ENCODE data around the gene SLC26A8.

SLC26A8 gene

DNA sequence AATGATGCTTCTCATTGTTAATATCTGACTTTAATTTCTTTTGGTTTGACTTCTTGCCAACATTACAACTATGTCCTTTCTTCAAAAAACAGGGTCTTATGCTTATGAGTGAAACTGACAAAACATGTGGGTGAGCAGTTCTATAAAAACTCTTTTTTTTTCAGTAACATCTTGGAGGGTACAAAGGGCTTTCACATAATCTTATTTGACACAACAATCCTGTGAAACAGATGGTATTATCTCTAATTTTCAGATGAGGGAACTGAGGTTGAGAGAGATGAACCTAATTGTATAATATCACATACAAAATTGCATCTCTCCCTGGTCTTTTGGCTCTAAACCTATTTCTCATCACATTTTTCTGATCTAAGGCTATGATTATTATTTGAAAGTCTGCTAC, 41.5 kb upstream of the SLC26A8 start:
- Histone ChIP-seq H3K27me3 (ENCODE audit: low read depth, low read length) (no peaks in the 10 kb centered on the region), H3K27ac (ENCODE audit: low read length) (no peak overlapping the region), H3K36me3 (ENCODE audit: control insufficient read depth in 1 of 2, insufficient read depth in 2 of 2, low read length in 2 of 2) (peaks cover 0 to 4% of the 10 kb centered on the region in 2 donors), H3K4me1 (ENCODE audit: control insufficient read depth in 1 of 2, insufficient read depth in 2 of 2, low read length in 2 of 2) (peaks cover 14 to 30% of the 10 kb centered on the region in 2 donors), H3K9me3 (ENCODE audit: control insufficient read depth in 1 of 2, low read length in 2 of 2) (no peaks in the 10 kb centered on the region), H3K4me3 (ENCODE audit: low read depth in 1 of 2, low read length in 2 of 2) (no peak overlapping the region)

- Histone ChIP-seq H3K9me3 (ENCODE audit: control insufficient read depth in 1 of 2, low read length in 2 of 2) (no peaks in the 10 kb centered on the region), H3K4me1 (ENCODE audit: control insufficient read depth in 1 of 2, insufficient read depth in 2 of 2, low read length in 2 of 2) (peaks cover 14 to 26% of the 10 kb centered on the region in 2 donors), H3K27me3 (ENCODE audit: low read depth, low read length) (no peaks in the 10 kb centered on the region), H3K27ac (ENCODE audit: low read length) (no peak overlapping the region), H3K36me3 (ENCODE audit: control insufficient read depth in 1 of 2, insufficient read depth in 2 of 2, low read length in 2 of 2) (peaks cover 7 to 9% of the 10 kb centered on the region in 2 donors), H3K4me3 (ENCODE audit: low read depth in 1 of 2, low read length in 2 of 2) (no peak overlapping the region)
These were observed 40.4 kb upstream of the SLC26A8 start for GRCh38 chr6:36064770-36065396.

GRCh38 chr6:36063318-36064060, 39.0 kb upstream of the SLC26A8 start:
- no peak overlapping the region for H3K4me3 ChIP-seq (ENCODE audit: low read depth in 1 of 2, low read length in 2 of 2)
- no peaks in the 10 kb centered on the region for H3K9me3 ChIP-seq (ENCODE audit: control insufficient read depth in 1 of 2, low read length in 2 of 2)
- peaks cover 14 to 15% of the 10 kb centered on the region in 2 donors for H3K4me1 ChIP-seq (ENCODE audit: control insufficient read depth in 1 of 2, insufficient read depth in 2 of 2, low read length in 2 of 2)
- H3K36me3 ChIP-seq (ENCODE audit: control insufficient read depth in 1 of 2, insufficient read depth in 2 of 2, low read length in 2 of 2): peaks cover 12 to 16% of the 10 kb centered on the region in 2 donors
- no peaks in the 10 kb centered on the region for H3K27me3 ChIP-seq (ENCODE audit: low read depth, low read length)
- no peak overlapping the region for H3K27ac ChIP-seq (ENCODE audit: low read length)

- Histone ChIP-seq H3K9me3 (ENCODE audit: control insufficient read depth in 1 of 2, low read length in 2 of 2) (no peaks in the 10 kb centered on the region), H3K4me1 (ENCODE audit: control insufficient read depth in 1 of 2, insufficient read depth in 2 of 2, low read length in 2 of 2) (peaks cover 9 to 11% of the 10 kb centered on the region in 2 donors), H3K36me3 (ENCODE audit: control insufficient read depth in 1 of 2, insufficient read depth in 2 of 2, low read length in 2 of 2) (peaks cover 12 to 16% of the 10 kb centered on the region in 2 donors), H3K27ac (ENCODE audit: low read length) (no peak overlapping the region), H3K27me3 (ENCODE audit: low read depth, low read length) (no peaks in the 10 kb centered on the region), H3K4me3 (ENCODE audit: low read depth in 1 of 2, low read length in 2 of 2) (no peak overlapping the region)
These were observed 37.8 kb upstream of the SLC26A8 start for GRCh38 chr6:36062247-36062646.

DNA sequence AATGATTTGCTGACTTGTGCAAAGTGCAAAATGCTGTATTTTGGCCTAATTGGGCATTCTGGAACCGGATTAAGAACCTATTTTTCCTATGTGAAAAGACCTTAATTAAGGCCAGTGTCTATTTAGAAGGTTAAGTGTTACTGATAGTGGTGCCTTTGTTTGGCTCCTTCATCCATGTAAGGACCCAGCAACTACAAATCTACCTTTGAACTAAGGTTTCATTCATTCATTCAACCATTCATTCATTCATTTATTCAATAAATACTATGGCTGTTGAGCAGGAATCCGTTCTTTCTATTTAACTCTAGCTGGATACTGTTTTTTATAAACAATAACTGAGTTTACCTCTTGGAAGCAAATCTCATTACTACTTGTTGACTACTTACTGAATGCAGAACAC, 36.8 kb upstream of the SLC26A8 start:
- H3K27me3 ChIP-seq (ENCODE audit: low read depth, low read length): no peaks in the 10 kb centered on the region
- peaks cover under 1 to 3% of the 10 kb centered on the region in 2 donors for H3K4me1 ChIP-seq (ENCODE audit: control insufficient read depth in 1 of 2, insufficient read depth in 2 of 2, low read length in 2 of 2)
- H3K4me3 ChIP-seq (ENCODE audit: low read depth in 1 of 2, low read length in 2 of 2): no peak overlapping the region
- no peak overlapping the region for H3K27ac ChIP-seq (ENCODE audit: low read length)
- peaks cover 12 to 16% of the 10 kb centered on the region in 2 donors for H3K36me3 ChIP-seq (ENCODE audit: control insufficient read depth in 1 of 2, insufficient read depth in 2 of 2, low read length in 2 of 2)
- H3K9me3 ChIP-seq (ENCODE audit: control insufficient read depth in 1 of 2, low read length in 2 of 2): no peaks in the 10 kb centered on the region

GRCh38 chr6:36056178-36056577, 31.7 kb upstream of the SLC26A8 start:
- H3K36me3 ChIP-seq (ENCODE audit: control insufficient read depth in 1 of 2, insufficient read depth in 2 of 2, low read length in 2 of 2): peaks cover 12 to 15% of the 10 kb centered on the region in 2 donors
- no peaks in the 10 kb centered on the region for H3K9me3 ChIP-seq (ENCODE audit: control insufficient read depth in 1 of 2, low read length in 2 of 2)
- peaks cover 11 to 37% of the 10 kb centered on the region in 2 donors for H3K4me1 ChIP-seq (ENCODE audit: control insufficient read depth in 1 of 2, insufficient read depth in 2 of 2, low read length in 2 of 2)
- no peak overlapping the region for H3K27ac ChIP-seq (ENCODE audit: low read length)
- no peak overlapping the region for H3K4me3 ChIP-seq (ENCODE audit: low read depth in 1 of 2, low read length in 2 of 2)
- H3K27me3 ChIP-seq (ENCODE audit: low read depth, low read length): no peaks in the 10 kb centered on the region

- H3K27me3 ChIP-seq (ENCODE audit: low read depth, low read length): no peaks in the 10 kb centered on the region
- H3K4me3 ChIP-seq (ENCODE audit: low read depth in 1 of 2, low read length in 2 of 2): no peak overlapping the region
- no peaks in the 10 kb centered on the region for H3K9me3 ChIP-seq (ENCODE audit: control insufficient read depth in 1 of 2, low read length in 2 of 2)
- H3K27ac ChIP-seq (ENCODE audit: low read length): no peak overlapping the region
- H3K4me1 ChIP-seq (ENCODE audit: control insufficient read depth in 1 of 2, insufficient read depth in 2 of 2, low read length in 2 of 2): peaks cover 17 to 48% of the 10 kb centered on the region in 2 donors
- H3K36me3 ChIP-seq (ENCODE audit: control insufficient read depth in 1 of 2, insufficient read depth in 2 of 2, low read length in 2 of 2): peaks cover 5 to 8% of the 10 kb centered on the region in 2 donors
These were observed 30.5 kb upstream of the SLC26A8 start for GRCh38 chr6:36054956-36055355.

DNA sequence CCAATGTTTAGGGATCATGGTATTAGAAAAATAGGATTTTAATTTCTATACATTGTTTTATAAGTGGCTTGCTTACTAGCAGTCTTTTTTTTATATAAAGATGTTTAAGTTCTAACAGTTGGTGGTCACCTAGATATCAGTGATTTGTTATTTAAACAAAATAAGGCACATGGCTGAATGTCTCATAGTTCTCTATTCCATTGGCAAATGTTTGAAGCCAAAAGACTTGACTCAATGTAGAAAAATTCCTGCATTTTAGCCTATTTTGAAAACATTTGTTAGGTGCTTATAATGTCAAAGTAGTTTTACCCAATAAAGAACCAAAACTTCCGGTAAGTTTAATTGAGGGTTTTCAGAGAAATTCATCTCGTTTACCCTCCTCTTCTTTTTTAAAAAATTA, 30.0 kb upstream of the SLC26A8 start:
- Histone ChIP-seq H3K4me3 (ENCODE audit: low read depth in 1 of 2, low read length in 2 of 2) (no peak overlapping the region), H3K27me3 (ENCODE audit: low read depth, low read length) (no peaks in the 10 kb centered on the region), H3K36me3 (ENCODE audit: control insufficient read depth in 1 of 2, insufficient read depth in 2 of 2, low read length in 2 of 2) (peaks cover under 1 to 3% of the 10 kb centered on the region in 2 donors), H3K9me3 (ENCODE audit: control insufficient read depth in 1 of 2, low read length in 2 of 2) (no peaks in the 10 kb centered on the region), H3K27ac (ENCODE audit: low read length) (no peak overlapping the region), H3K4me1 (ENCODE audit: control insufficient read depth in 1 of 2, insufficient read depth in 2 of 2, low read length in 2 of 2) (peaks cover 17 to 49% of the 10 kb centered on the region in 2 donors)

DNA sequence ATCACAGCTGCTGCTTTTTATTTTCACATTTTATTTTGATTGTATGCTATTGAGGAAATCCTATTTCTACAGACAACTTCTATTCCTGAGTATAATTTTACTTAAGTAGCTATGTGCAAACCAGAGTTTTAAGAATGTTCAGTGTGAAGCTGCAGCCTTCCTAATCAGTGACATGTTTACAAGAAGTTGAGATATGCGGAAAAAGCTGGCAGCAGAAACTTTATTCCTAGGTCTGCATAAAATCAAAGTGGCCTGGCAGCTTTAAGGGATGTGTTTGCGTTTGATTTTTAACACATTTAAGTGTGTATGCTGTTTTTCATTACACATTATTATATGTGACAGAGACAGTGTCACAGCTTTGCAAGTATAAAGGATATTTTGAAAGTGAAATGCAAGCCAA, 29.4 kb upstream of the SLC26A8 start:
- H3K4me1 ChIP-seq (ENCODE audit: control insufficient read depth in 1 of 2, insufficient read depth in 2 of 2, low read length in 2 of 2): peaks cover 17 to 54% of the 10 kb centered on the region in 2 donors
- no peaks in the 10 kb centered on the region for H3K27me3 ChIP-seq (ENCODE audit: low read depth, low read length)
- H3K36me3 ChIP-seq (ENCODE audit: control insufficient read depth in 1 of 2, insufficient read depth in 2 of 2, low read length in 2 of 2): no peaks in the 10 kb centered on the region
- H3K4me3 ChIP-seq (ENCODE audit: low read depth in 1 of 2, low read length in 2 of 2): no peak overlapping the region
- no peak overlapping the region for H3K27ac ChIP-seq (ENCODE audit: low read length)
- no peaks in the 10 kb centered on the region for H3K9me3 ChIP-seq (ENCODE audit: control insufficient read depth in 1 of 2, low read length in 2 of 2)

DNA sequence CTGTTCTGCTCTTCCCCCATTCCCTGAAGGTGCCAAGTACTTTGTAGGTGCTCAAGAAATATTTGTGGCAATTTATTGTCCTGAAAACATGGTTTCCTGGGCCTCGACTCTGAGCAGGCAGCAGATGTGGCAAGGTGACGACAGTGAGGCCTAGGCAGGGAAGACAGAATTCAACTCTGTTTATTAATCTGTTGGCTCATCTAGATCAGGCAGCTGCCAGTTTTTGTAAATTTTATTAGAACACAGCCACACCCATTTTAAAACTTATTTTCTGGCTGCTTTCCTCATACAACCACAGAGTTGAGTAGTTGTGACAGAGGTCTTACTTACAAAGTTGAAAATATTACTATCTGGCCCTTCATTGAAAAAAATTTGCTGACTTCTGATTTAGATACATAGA, 27.7 kb upstream of the SLC26A8 start:
- Histone ChIP-seq H3K4me3 (ENCODE audit: low read depth in 1 of 2, low read length in 2 of 2) (no peak overlapping the region), H3K27me3 (ENCODE audit: low read depth, low read length) (no peaks in the 10 kb centered on the region), H3K9me3 (ENCODE audit: control insufficient read depth in 1 of 2, low read length in 2 of 2) (no peaks in the 10 kb centered on the region), H3K4me1 (ENCODE audit: control insufficient read depth in 1 of 2, insufficient read depth in 2 of 2, low read length in 2 of 2) (peaks cover 17 to 56% of the 10 kb centered on the region in 2 donors), H3K27ac (ENCODE audit: low read length) (no peak overlapping the region), H3K36me3 (ENCODE audit: control insufficient read depth in 1 of 2, insufficient read depth in 2 of 2, low read length in 2 of 2) (no peaks in the 10 kb centered on the region)

- Histone ChIP-seq H3K9me3 (ENCODE audit: control insufficient read depth in 1 of 2, low read length in 2 of 2) (no peaks in the 10 kb centered on the region), H3K4me1 (ENCODE audit: control insufficient read depth in 1 of 2, insufficient read depth in 2 of 2, low read length in 2 of 2) (peaks cover 17 to 61% of the 10 kb centered on the region in 2 donors), H3K27ac (ENCODE audit: low read length) (no peak overlapping the region), H3K4me3 (ENCODE audit: low read depth in 1 of 2, low read length in 2 of 2) (no peak overlapping the region), H3K36me3 (ENCODE audit: control insufficient read depth in 1 of 2, insufficient read depth in 2 of 2, low read length in 2 of 2) (no peaks in the 10 kb centered on the region), H3K27me3 (ENCODE audit: low read depth, low read length) (no peaks in the 10 kb centered on the region)
These were observed 26.7 kb upstream of the SLC26A8 start for GRCh38 chr6:36050947-36051710.

All from muscle layer of duodenum (tissue), 2 donors.